DOHH2 (cell line): ENCODE measurements around the gene GANC.
"Not testable (repeated sequence)": the region's sequence is repeated elsewhere in the genome, so short reads cannot be mapped to it uniquely, and the experiment has no call there.

Experiments used
- H3F3A ChIP-seq: fragments of 200-600 bp; sonication (generic), shearing (Covaris generic); 2 replicates; pipeline ENCODE4 v1.6.0; 2016; ENCODE audit warnings: antibody characterized with exemption, mild to moderate bottlenecking; ENCODE audit not compliant: control insufficient read depth, insufficient read depth
- H3K27ac ChIP-seq: fragments of 200-600 bp; sonication (generic); 2 replicates; pipeline ENCODE4 v1.5.1; 2014; ENCODE audit warnings: low read depth, mild to moderate bottlenecking, low read length, moderate library complexity
- H3K27me3 ChIP-seq: fragments of 200-600 bp; sonication (generic); 2 replicates; pipeline ENCODE4 v1.6.1; 2014; ENCODE audit warnings: mild to moderate bottlenecking, low read length, mixed read lengths; ENCODE audit not compliant: control insufficient read depth
- H3K36me3 ChIP-seq: fragments of 200-600 bp; sonication (generic); 2 replicates; pipeline ENCODE4 v1.6.1; 2014; ENCODE audit warnings: mild to moderate bottlenecking, low read length, moderate library complexity, mixed read lengths; ENCODE audit not compliant: control insufficient read depth
- H3K4me1 ChIP-seq: fragments of 200-600 bp; sonication (generic); 2 replicates; pipeline ENCODE4 v1.6.1; 2014; ENCODE audit warnings: mild to moderate bottlenecking, low read length, mixed read lengths; ENCODE audit not compliant: control insufficient read depth
- H3K4me2 ChIP-seq: fragments of 200-600 bp; sonication (generic); 2 replicates; pipeline ENCODE4 v1.6.0; 2014; ENCODE audit warnings: mild to moderate bottlenecking, low read length, moderate library complexity
- H3K4me3 ChIP-seq: fragments of 200-600 bp; sonication (generic); 2 replicates; pipeline ENCODE4 v1.5.1; 2014; ENCODE audit warnings: mild to moderate bottlenecking, low read length, mixed read lengths
- H3K79me2 ChIP-seq: fragments of 200-600 bp; sonication (generic); 2 replicates; pipeline ENCODE4 v1.6.1; 2014; ENCODE audit warnings: mild to moderate bottlenecking, low read length, mixed read lengths; ENCODE audit not compliant: control insufficient read depth
- H3K9me2 ChIP-seq: fragments of 200-600 bp; sonication (generic); replicated peaks from 2 replicates; pipeline ENCODE4 v1.6.1; 2014; ENCODE audit warnings: mild to moderate bottlenecking, low read length, mixed read lengths; ENCODE audit not compliant: control insufficient read depth
- H3K9me3 ChIP-seq: fragments of 200-600 bp; sonication (generic); 2 replicates; pipeline ENCODE4 v1.6.1; 2014; ENCODE audit warnings: antibody characterized with exemption, low read length, mixed read lengths; ENCODE audit not compliant: control insufficient read depth, insufficient read depth
- H4K20me1 ChIP-seq: fragments of 200-600 bp; sonication (generic); 2 replicates; pipeline ENCODE4 v1.6.0; 2014; ENCODE audit warnings: low read depth, mild to moderate bottlenecking, antibody characterized with exemption, low read length, moderate library complexity; ENCODE audit not compliant: control insufficient read depth, insufficient read depth
- EZH2phosphoT487 ChIP-seq: fragments of 200-600 bp; sonication (generic); IDR thresholded peaks from 2 replicates; pipeline ENCODE4 v1.6.1; 2017; ENCODE audit warnings: borderline replicate concordance, mild to moderate bottlenecking, antibody characterized with exemption, low read length, moderate library complexity, mixed read lengths
- TF ChIP-seq, protein P1 (sequence below): fragments of 200-600 bp; sonication (generic); IDR thresholded peaks from one replicate; pipeline ENCODE4 v1.5.1; 2014; ENCODE audit warnings: antibody characterized with exemption, mild to moderate bottlenecking, low read depth, low read length; ENCODE audit not compliant: poor library complexity, severe bottlenecking

Gene GANC

DNA sequence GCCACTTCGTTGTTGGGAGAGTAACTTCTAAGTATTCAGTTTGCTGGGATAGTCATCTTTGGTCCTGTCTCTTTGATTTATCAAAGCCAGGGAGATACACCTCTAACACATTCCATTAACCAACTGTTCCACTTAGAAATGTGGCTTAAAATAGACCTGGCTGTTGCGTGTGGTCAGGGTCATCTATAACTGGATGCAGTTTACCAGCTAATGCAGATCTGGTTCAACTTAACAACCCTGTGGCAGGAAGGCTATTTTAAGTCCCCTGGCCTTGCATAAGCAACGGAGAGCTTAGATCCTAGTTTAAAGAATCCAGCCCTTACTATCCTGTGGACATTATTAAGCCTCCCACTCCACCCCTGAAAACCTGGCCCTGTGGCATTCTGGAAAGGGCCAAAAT lies 58.2 kb downstream of the GANC start:
- H3K4me2 ChIP-seq, result no peak overlapping the region

DNA sequence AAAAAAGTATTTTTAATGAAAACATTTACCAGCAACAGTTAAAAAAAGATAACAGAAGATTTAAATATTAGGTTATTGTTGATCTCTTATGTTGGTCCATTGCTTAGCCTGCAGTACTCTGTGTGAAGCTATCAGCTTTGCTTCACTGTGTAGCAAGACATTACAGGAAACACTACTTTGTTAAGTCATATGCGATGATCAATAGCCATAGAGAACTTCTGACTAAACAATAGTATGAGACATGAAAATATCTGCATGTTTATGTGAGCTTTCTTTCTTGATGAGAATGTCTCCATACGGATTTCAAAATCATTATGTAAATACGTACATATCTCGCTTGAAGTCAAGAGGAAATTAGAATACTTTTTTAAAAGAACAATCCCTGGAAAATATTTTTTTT lies 59.3 kb downstream of the GANC start:
- H3K4me1 ChIP-seq, result no peaks in the 10 kb centered on the region
- TF ChIP-seq, protein P1, sequence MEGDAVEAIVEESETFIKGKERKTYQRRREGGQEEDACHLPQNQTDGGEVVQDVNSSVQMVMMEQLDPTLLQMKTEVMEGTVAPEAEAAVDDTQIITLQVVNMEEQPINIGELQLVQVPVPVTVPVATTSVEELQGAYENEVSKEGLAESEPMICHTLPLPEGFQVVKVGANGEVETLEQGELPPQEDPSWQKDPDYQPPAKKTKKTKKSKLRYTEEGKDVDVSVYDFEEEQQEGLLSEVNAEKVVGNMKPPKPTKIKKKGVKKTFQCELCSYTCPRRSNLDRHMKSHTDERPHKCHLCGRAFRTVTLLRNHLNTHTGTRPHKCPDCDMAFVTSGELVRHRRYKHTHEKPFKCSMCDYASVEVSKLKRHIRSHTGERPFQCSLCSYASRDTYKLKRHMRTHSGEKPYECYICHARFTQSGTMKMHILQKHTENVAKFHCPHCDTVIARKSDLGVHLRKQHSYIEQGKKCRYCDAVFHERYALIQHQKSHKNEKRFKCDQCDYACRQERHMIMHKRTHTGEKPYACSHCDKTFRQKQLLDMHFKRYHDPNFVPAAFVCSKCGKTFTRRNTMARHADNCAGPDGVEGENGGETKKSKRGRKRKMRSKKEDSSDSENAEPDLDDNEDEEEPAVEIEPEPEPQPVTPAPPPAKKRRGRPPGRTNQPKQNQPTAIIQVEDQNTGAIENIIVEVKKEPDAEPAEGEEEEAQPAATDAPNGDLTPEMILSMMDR, result no peak
- TF ChIP-seq EZH2phosphoT487, result no peak
- H3K4me2 ChIP-seq, result no peak overlapping the region
- H3K4me3 ChIP-seq, result no peak overlapping the region
- H3K79me2 ChIP-seq, result no peaks in the 10 kb centered on the region
- no peak overlapping the region for H3K27ac ChIP-seq
- H4K20me1 ChIP-seq, result no peaks in the 10 kb centered on the region
- H3K9me2 ChIP-seq, result no peaks in the 10 kb centered on the region
- no peaks in the 10 kb centered on the region for H3K27me3 ChIP-seq
- H3F3A ChIP-seq, result no peaks in the 10 kb centered on the region
- H3K36me3 ChIP-seq, result no peaks in the 10 kb centered on the region
- peaks cover 11% of the 10 kb centered on the region for H3K9me3 ChIP-seq

More for the DNA sequence above, 58.2 kb downstream of the GANC start:
- no peaks in the 10 kb centered on the region for H3K4me1 ChIP-seq
- H3K9me3 ChIP-seq, result peaks cover 11% of the 10 kb centered on the region
- H3F3A ChIP-seq, result no peaks in the 10 kb centered on the region
- no peaks in the 10 kb centered on the region for H3K79me2 ChIP-seq
- no peak overlapping the region for H3K4me3 ChIP-seq
- no peaks in the 10 kb centered on the region for H3K9me2 ChIP-seq
- no peaks in the 10 kb centered on the region for H3K27me3 ChIP-seq
- H4K20me1 ChIP-seq, result no peaks in the 10 kb centered on the region
- TF ChIP-seq EZH2phosphoT487, result no peak
- TF ChIP-seq, protein P1, result no peak
- H3K27ac ChIP-seq, result no peak overlapping the region
- H3K36me3 ChIP-seq, result 0 out of 2 replicates have a peak, but pooled peaks cover 3% of the 10 kb centered on the region

DNA sequence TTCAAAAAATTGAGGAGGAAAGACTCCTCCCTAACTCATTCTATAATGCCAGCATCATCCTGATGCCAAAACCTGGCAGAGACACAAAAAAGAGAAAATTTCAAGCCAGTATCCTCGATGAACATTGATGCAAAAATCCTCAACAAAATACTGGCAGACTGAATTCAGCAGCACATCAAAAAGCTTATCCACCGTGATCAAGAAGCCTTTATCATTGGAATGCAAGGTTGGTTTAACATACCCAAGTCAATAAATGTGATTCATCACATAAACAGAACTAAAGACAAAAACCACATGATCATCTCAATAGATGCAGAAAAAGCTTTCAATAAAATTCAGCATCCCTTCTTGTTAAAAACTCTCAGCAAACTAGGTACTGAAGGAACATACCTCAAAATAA lies 62.1 kb downstream of the GANC start:
- H3K27me3 ChIP-seq, result no peaks in the 10 kb centered on the region
- H3K9me3 ChIP-seq, result peaks cover 11% of the 10 kb centered on the region
- no peak overlapping the region for H3K4me3 ChIP-seq
- H3K27ac ChIP-seq, result no peak overlapping the region
- TF ChIP-seq, protein P1, result no peak
- no peak for TF ChIP-seq EZH2phosphoT487
- H3K4me2 ChIP-seq, result no peak overlapping the region
- H3K79me2 ChIP-seq, result no peaks in the 10 kb centered on the region
- H3K4me1 ChIP-seq, result no peaks in the 10 kb centered on the region
- H4K20me1 ChIP-seq, result no peaks in the 10 kb centered on the region
- H3K9me2 ChIP-seq, result no peaks in the 10 kb centered on the region
- no peaks in the 10 kb centered on the region for H3F3A ChIP-seq
- no peaks in the 10 kb centered on the region for H3K36me3 ChIP-seq

DNA sequence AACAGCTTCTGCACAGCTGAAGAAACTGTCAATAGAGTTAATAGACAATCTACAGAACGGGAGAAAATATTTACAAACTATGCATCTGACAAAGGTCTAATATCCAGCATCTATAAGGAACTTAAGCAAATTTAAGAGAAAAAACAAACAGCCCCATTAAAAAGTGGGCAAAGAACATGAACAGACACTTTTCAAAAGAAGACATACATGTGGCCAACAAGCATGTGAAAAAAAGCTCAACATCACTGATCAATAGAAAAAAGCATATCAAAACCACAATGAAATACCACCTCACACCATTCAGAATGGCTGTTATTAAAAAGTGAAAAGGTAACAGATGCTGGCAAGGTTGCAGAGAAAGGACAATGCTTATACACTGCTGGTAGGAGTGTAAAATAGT lies 63.6 kb downstream of the GANC start:
- H3F3A ChIP-seq, result not testable (repeated sequence)

DNA sequence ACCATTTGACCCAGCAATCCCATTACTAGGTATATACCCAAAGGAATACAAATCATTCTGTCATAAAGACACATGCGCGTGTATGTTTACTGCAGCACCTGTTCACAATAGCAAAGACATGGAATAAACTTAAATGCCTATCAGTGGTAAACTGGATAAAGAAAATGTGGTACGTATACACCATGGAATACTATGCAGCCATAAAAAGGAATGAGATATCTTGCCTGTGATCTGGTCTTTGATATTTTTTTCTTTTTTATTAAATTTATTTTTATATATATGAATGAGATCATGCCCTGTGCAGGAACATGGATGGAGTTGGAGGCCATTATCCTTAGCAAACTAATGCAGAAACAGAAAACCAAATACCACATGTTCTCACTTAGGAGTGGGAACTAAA lies 64.1 kb downstream of the GANC start:
- H3K27ac ChIP-seq, H3K27me3 ChIP-seq, H3K79me2 ChIP-seq, H3K4me2 ChIP-seq, H3F3A ChIP-seq, H4K20me1 ChIP-seq, H3K36me3 ChIP-seq, H3K9me2 ChIP-seq, H3K4me1 ChIP-seq, H3K4me3 ChIP-seq: not testable (repeated sequence)
- H3K9me3 ChIP-seq, result peaks cover 11% of the 10 kb centered on the region

More for the DNA sequence above, 63.6 kb downstream of the GANC start:
- H3K27ac ChIP-seq, H3K9me2 ChIP-seq, H3K4me2 ChIP-seq, H3K36me3 ChIP-seq, H3K4me1 ChIP-seq, H3K27me3 ChIP-seq, H3K4me3 ChIP-seq, H3K79me2 ChIP-seq, H4K20me1 ChIP-seq: not testable (repeated sequence)
- peaks cover 11% of the 10 kb centered on the region for H3K9me3 ChIP-seq
